ENCODE results near the gene FKBP8.

- TF ChIP-seq POLR2A (IDR thresholded peaks at IDR 0.05), result no peak
- no peak for TF ChIP-seq CTCF (IDR thresholded peaks at IDR 0.05)
These were observed 58.4 kb downstream of the FKBP8 start for GRCh38 chr19:18484992-18485391.

Measured in lower leg skin (tissue), 3 donors.